Spinal cord (tissue), 10 donors: ENCODE results near the gene TTC39B. TPM values are rescaled to one million over a fixed set of nuclear protein-coding genes. Genes with fewer than 3 reads are reported as not detected.
A peak's percentile ranks its signal among the peaks of the same experiment; 100 is the strongest.

ENCODE experiments used
- DNase-seq, 6 donors: peaks; one replicate each; pipeline versions ENCODE4 v3.0.0 to v3.0.0-alpha.2; 2013 to 2015; ENCODE audit warnings: low spot score in 6 of 6, low read depth in 4 of 6
- H3K27ac ChIP-seq: one replicate; pipeline ENCODE4 v1.5.1; 2013; ENCODE audit warnings: low read depth, low read length, control low read depth
- H3K27me3 ChIP-seq: one replicate; pipeline ENCODE4 v1.6.1; 2013; ENCODE audit warnings: low read length; ENCODE audit not compliant: control insufficient read depth, insufficient read depth
- H3K36me3 ChIP-seq: one replicate; pipeline ENCODE4 v1.6.1; 2013; ENCODE audit warnings: low read length; ENCODE audit not compliant: control insufficient read depth, insufficient read depth
- H3K4me1 ChIP-seq: one replicate; pipeline ENCODE4 v1.6.1; 2013; ENCODE audit warnings: low read length; ENCODE audit not compliant: control insufficient read depth, insufficient read depth
- H3K4me3 ChIP-seq: one replicate; pipeline ENCODE4 v1.5.1; 2013; ENCODE audit warnings: low read depth, low read length, control low read depth
- H3K9me3 ChIP-seq: one replicate; pipeline ENCODE4 v1.6.1; 2013; ENCODE audit warnings: low read length; ENCODE audit not compliant: control insufficient read depth, insufficient read depth
- WGBS: methylation state at CpG from one replicate; pipeline ENCODE4 v1.1.5; 2013; ENCODE audit warnings: missing lambda C conversion rate; ENCODE audit not compliant: insufficient coverage; 5-methylcytosine and 5-hydroxymethylcytosine counted together
- long read RNA-seq, 4 donors: transcript quantifications; one replicate each; lab custom pipeline, GENCODE V29; 2026
- polyA plus RNA-seq, 2 donors: library from polyadenylated mRNA; unstranded; fragments of 120-200 nt; gene quantifications; one replicate each; pipeline ENCODE4 v1.2.1, GENCODE V29; 2013; ENCODE audit not compliant: insufficient read length in 2 of 2
- total RNA-seq, 2 donors: library from RNA; depleted of rRNA in 1 of 2; stranded (reverse); fragments of 120-200 nt in 1 of 2; fragments of >200 nt in 1 of 2; gene quantifications; one replicate each; pipeline versions ENCODE4 v1.2.3 to v1.2.4, GENCODE V29; 2013 to 2014
- donor health status: healthy.

Gene TTC39B
- 10 to 100 TPM; 13.6 to 25.2 TPM for total RNA-seq
- polyA plus RNA-seq, result 1 to 10 TPM; 5.3 to 6.5 TPM
- long read RNA-seq, donor 1, result 0 reads
- long read RNA-seq, donor 2, result 0 reads
- long read RNA-seq, donor 3, result 0 reads
- long read RNA-seq, donor 4, result 0 reads

GRCh38 chr9:15306757-15307522, at the start of gene TTC39B:
TSS of gene TTC39B (minus strand) at chr9:15307216. CDS start at chr9:15307125, 91 bp downstream.
- H3K4me3 ChIP-seq, result peak within 1 kb of the TSS; percentile 79
- peaks cover 13% of the 10 kb centered on the region for H3K4me1 ChIP-seq
- DNase-seq, result peak; percentile 59 to 94 (median 70)
- peak within 1 kb of the TSS; percentile 76 for H3K27ac ChIP-seq
- WGBS, result 0% methylated on average over 67 of the region's 67 CpGs
- H3K27me3 ChIP-seq, result no peaks in the 10 kb centered on the region
- H3K36me3 ChIP-seq, result no peaks in the 10 kb centered on the region
- no peaks in the 10 kb centered on the region for H3K9me3 ChIP-seq

GRCh38 chr9:15355669-15356068, 48.7 kb upstream of the TTC39B start:
- Histone ChIP-seq H3K4me3 (no peak overlapping the region), H3K9me3 (no peaks in the 10 kb centered on the region), H3K27me3 (no peaks in the 10 kb centered on the region), H3K27ac (no peak overlapping the region), H3K36me3 (no peaks in the 10 kb centered on the region), H3K4me1 (no peaks in the 10 kb centered on the region)
- no peak for DNase-seq
- WGBS, result 86% methylated on average over 3 of the region's 6 CpGs

- 46% methylated on average over 3 of the region's 3 CpGs for WGBS
- H3K36me3 ChIP-seq, result no peaks in the 10 kb centered on the region
- no peaks in the 10 kb centered on the region for H3K27me3 ChIP-seq
- H3K9me3 ChIP-seq, result no peaks in the 10 kb centered on the region
- H3K4me3 ChIP-seq, result no peak overlapping the region
- DNase-seq, result no peak
- H3K27ac ChIP-seq, result no peak overlapping the region
- H3K4me1 ChIP-seq, result no peaks in the 10 kb centered on the region
These were observed 47.7 kb upstream of the TTC39B start for GRCh38 chr9:15354713-15355112.

- no peaks in the 10 kb centered on the region for H3K9me3 ChIP-seq
- DNase-seq, result no peak
- H3K4me3 ChIP-seq, result no peak overlapping the region
- H3K4me1 ChIP-seq, result no peaks in the 10 kb centered on the region
- 86% methylated on average over 4 of the region's 4 CpGs for WGBS
- no peak overlapping the region for H3K27ac ChIP-seq
- no peaks in the 10 kb centered on the region for H3K27me3 ChIP-seq
- no peaks in the 10 kb centered on the region for H3K36me3 ChIP-seq
These were observed 46.9 kb upstream of the TTC39B start for GRCh38 chr9:15353892-15354291.

GRCh38 chr9:15352306-15352705, 45.3 kb upstream of the TTC39B start:
- no peaks in the 10 kb centered on the region for H3K9me3 ChIP-seq
- 82% methylated on average over 1 of the region's 3 CpGs for WGBS
- H3K4me3 ChIP-seq, result no peak overlapping the region
- no peaks in the 10 kb centered on the region for H3K27me3 ChIP-seq
- no peak overlapping the region for H3K27ac ChIP-seq
- no peak for DNase-seq
- H3K36me3 ChIP-seq, result no peaks in the 10 kb centered on the region
- H3K4me1 ChIP-seq, result no peaks in the 10 kb centered on the region

GRCh38 chr9:15349892-15350761, 43.1 kb upstream of the TTC39B start:
- Histone ChIP-seq H3K4me3 (no peak overlapping the region), H3K4me1 (no peaks in the 10 kb centered on the region), H3K36me3 (no peaks in the 10 kb centered on the region), H3K27me3 (no peaks in the 10 kb centered on the region), H3K27ac (no peak overlapping the region), H3K9me3 (no peaks in the 10 kb centered on the region)
- no peak for DNase-seq
- 88% methylated on average over 3 of the region's 7 CpGs for WGBS

GRCh38 chr9:15346837-15347236, 39.8 kb upstream of the TTC39B start:
- 89% methylated on average over 1 of the region's 1 CpG for WGBS
- DNase-seq, result no peak
- H3K27ac ChIP-seq, result no peak overlapping the region

GRCh38 chr9:15344191-15344590, 37.2 kb upstream of the TTC39B start:
- 89% methylated on average over 2 of the region's 2 CpGs for WGBS
- DNase-seq, result no peak
- no peaks in the 10 kb centered on the region for H3K4me1 ChIP-seq

More at GRCh38 chr9:15346837-15347236, 39.8 kb upstream of the TTC39B start:
- no peaks in the 10 kb centered on the region for H3K27me3 ChIP-seq
- no peaks in the 10 kb centered on the region for H3K4me1 ChIP-seq
- no peaks in the 10 kb centered on the region for H3K36me3 ChIP-seq
- H3K9me3 ChIP-seq, result no peaks in the 10 kb centered on the region
- no peak overlapping the region for H3K4me3 ChIP-seq

GRCh38 chr9:15333376-15333881, 26.4 kb upstream of the TTC39B start:
- DNase-seq, result no peak
- Histone ChIP-seq H3K4me3 (no peak overlapping the region), H3K27me3 (no peaks in the 10 kb centered on the region), H3K27ac (no peak overlapping the region), H3K4me1 (no peaks in the 10 kb centered on the region), H3K36me3 (no peaks in the 10 kb centered on the region), H3K9me3 (no peaks in the 10 kb centered on the region)
- WGBS, result 67% methylated on average over 1 of the region's 4 CpGs

More at GRCh38 chr9:15344191-15344590, 37.2 kb upstream of the TTC39B start:
- Histone ChIP-seq H3K9me3 (no peaks in the 10 kb centered on the region), H3K27me3 (no peaks in the 10 kb centered on the region), H3K4me3 (no peak overlapping the region), H3K27ac (no peak overlapping the region), H3K36me3 (no peaks in the 10 kb centered on the region)
